ENCODE data around the gene PPP1R11.
"Not testable (repeated sequence)": the region's sequence is repeated elsewhere in the genome, so short reads cannot be mapped to it uniquely, and the experiment has no call there.

PPP1R11 gene

GRCh38 chr6:30066577-30067459 is at the start of gene PPP1R11:
Gene PPP1R11, plus strand, starts transcription at chr6:30067198. Its CDS starts 213 bp downstream, at chr6:30067411.
- peak; percentile 98 for DNase-seq (ENCODE audit: low read depth in 2 of 2)

- no peak for DNase-seq (ENCODE audit: low read depth in 2 of 2)
These were observed 47.2 kb upstream of the PPP1R11 start for GRCh38 chr6:30019819-30020218.

- no peak for DNase-seq (ENCODE audit: low read depth in 2 of 2)
These were observed 46.4 kb upstream of the PPP1R11 start for GRCh38 chr6:30020626-30021025.

- DNase-seq (ENCODE audit: low read depth in 2 of 2) = no peak
These were observed 44.8 kb upstream of the PPP1R11 start for GRCh38 chr6:30022189-30022588.

- not testable (repeated sequence) for DNase-seq (ENCODE audit: low read depth in 2 of 2)
These were observed 44.3 kb upstream of the PPP1R11 start for GRCh38 chr6:30022712-30023111.

- DNase-seq (ENCODE audit: low read depth in 2 of 2) = no peak
These were observed 41.8 kb upstream of the PPP1R11 start for GRCh38 chr6:30025186-30025585.

GRCh38 chr6:30029588-30029987 is 37.4 kb upstream of the PPP1R11 start:
- DNase-seq (ENCODE audit: low read depth in 2 of 2) = no peak

GRCh38 chr6:30031381-30031780 is 35.6 kb upstream of the PPP1R11 start:
- no peak for DNase-seq (ENCODE audit: low read depth in 2 of 2)

- peak in 1 of 2 experiments; percentile 24 for DNase-seq (ENCODE audit: low read depth in 2 of 2)
These were observed 33.6 kb upstream of the PPP1R11 start for GRCh38 chr6:30033440-30033839.

- no peak for DNase-seq (ENCODE audit: low read depth in 2 of 2)
These were observed 31.2 kb upstream of the PPP1R11 start for GRCh38 chr6:30035784-30036183.

- DNase-seq (ENCODE audit: low read depth in 2 of 2) = no peak
These were observed 29.7 kb upstream of the PPP1R11 start for GRCh38 chr6:30037182-30037788.

- no peak for DNase-seq (ENCODE audit: low read depth in 2 of 2)
These were observed 25.8 kb upstream of the PPP1R11 start for GRCh38 chr6:30041221-30041620.

GRCh38 chr6:30041821-30042220 is 25.2 kb upstream of the PPP1R11 start:
- no peak for DNase-seq (ENCODE audit: low read depth in 2 of 2)

GRCh38 chr6:30042476-30042875 is 24.5 kb upstream of the PPP1R11 start:
- DNase-seq (ENCODE audit: low read depth in 2 of 2) = no peak

GRCh38 chr6:30042914-30043313 is 24.1 kb upstream of the PPP1R11 start:
- DNase-seq (ENCODE audit: low read depth in 2 of 2) = no peak

- no peak for DNase-seq (ENCODE audit: low read depth in 2 of 2)
These were observed 23.3 kb upstream of the PPP1R11 start for GRCh38 chr6:30043744-30044143.

- no peak for DNase-seq (ENCODE audit: low read depth in 2 of 2)
These were observed 22.4 kb upstream of the PPP1R11 start for GRCh38 chr6:30044630-30045029.

GRCh38 chr6:30047220-30047619 is 19.8 kb upstream of the PPP1R11 start:
- no peak for DNase-seq (ENCODE audit: low read depth in 2 of 2)

- no peak for DNase-seq (ENCODE audit: low read depth in 2 of 2)
These were observed 13.3 kb upstream of the PPP1R11 start for GRCh38 chr6:30053682-30054081.

- DNase-seq (ENCODE audit: low read depth in 2 of 2) = no peak
These were observed 11.5 kb upstream of the PPP1R11 start for GRCh38 chr6:30055513-30055912.

- DNase-seq (ENCODE audit: low read depth in 2 of 2) = no peak
These were observed 6.3 kb upstream of the PPP1R11 start for GRCh38 chr6:30060606-30061091.

GRCh38 chr6:30061092-30061857 is 5.7 kb upstream of the PPP1R11 start, which contains the start of gene POLR1H:
Gene POLR1H, plus strand, starts transcription at chr6:30061265. Its CDS starts 260 bp downstream, at chr6:30061525.
- DNase-seq (ENCODE audit: low read depth in 2 of 2) = peak; percentile 88 to 92
